Prostate gland (tissue), 2 donors: ENCODE measurements around the gene ABLIM1. TPM values are rescaled to one million over a fixed set of nuclear protein-coding genes. Genes with fewer than 3 reads are reported as not detected.

Source experiments
- DNase-seq: peaks from one replicate; pipeline ENCODE4 v3.0.0-alpha.2; 2019; ENCODE audit warnings: low spot score
- H3K27ac ChIP-seq, 2 donors: fragments of 200-600 bp; sonication (generic); 2 replicates each; pipeline ENCODE4 v1.5.1; 2017 to 2019
- H3K27me3 ChIP-seq: fragments of 200-600 bp; sonication (generic); replicated peaks from 2 replicates; pipeline ENCODE4 v1.5.1; 2019; ENCODE audit not compliant: insufficient read depth
- H3K36me3 ChIP-seq, 2 donors: fragments of 200-600 bp; sonication (generic); 1 replicate in 1 of 2; 2 replicates in 1 of 2; pipeline versions ENCODE4 v1.5.1 to v1.8.1; 2017 to 2019
- H3K4me1 ChIP-seq: fragments of 200-600 bp; sonication (generic); replicated peaks from 2 replicates; pipeline ENCODE4 v1.5.1; 2019
- H3K4me3 ChIP-seq, 2 donors: fragments of 200-600 bp; sonication (generic); 2 replicates each; pipeline ENCODE4 v1.5.1; 2017 to 2019
- H3K9me3 ChIP-seq: fragments of 200-600 bp; sonication (generic); 2 replicates; pipeline ENCODE4 v1.5.1; 2017
- CTCF ChIP-seq, 4 experiments: fragments of 200-600 bp in 2 of 4; fragments of 450-650 bp in 2 of 4; sonication (generic) in 2 of 4; IDR thresholded peaks; 1 replicate in 3 of 4; 2 replicates in 1 of 4; pipeline ENCODE4 v1.5.1; 2016 to 2019; ENCODE audit warnings: antibody characterized with exemption in 4 of 4, mild to moderate bottlenecking in 2 of 4, moderate library complexity in 2 of 4
- POLR2A ChIP-seq: fragments of 450-650 bp; IDR thresholded peaks from one replicate; pipeline ENCODE4 v1.6.1; 2016; ENCODE audit warnings: antibody characterized with exemption, mild to moderate bottlenecking
- POLR2AphosphoS5 ChIP-seq: sonication (generic); formaldehyde crosslinking; IDR thresholded peaks from one replicate; pipeline ENCODE4 v1.6.1; 2017; ENCODE audit warnings: antibody characterized with exemption
- WGBS: methylation state at CpG from one replicate; pipeline ENCODE4 v1.1.5; 2018; 5-methylcytosine and 5-hydroxymethylcytosine counted together
- intact Hi-C: fragments of 100-400 bp; cut with DNase I; formaldehyde crosslinking; loops from one replicate; pipeline ENCODE4 v1.14.2; 2022
- total RNA-seq, 2 donors: library from RNA; depleted of rRNA; stranded (reverse); fragments of >200 nt; gene quantifications; one replicate each; pipeline ENCODE4 v1.1.0, GENCODE V29; 2016

ABLIM1 gene
- total RNA-seq, 2 donors from 2014 or later = 43.9 to 138 TPM

GRCh38 chr10:114412907-114413797, 244.9 kb downstream of the ABLIM1 start:
- WGBS = 18% methylated on average over 9 of the region's 9 CpGs
- TF ChIP-seq POLR2A (no peak), CTCF (IDR thresholded peaks at IDR 0.05) (no peak), POLR2AphosphoS5 (peak; percentile 83)
- Histone ChIP-seq H3K27ac (peak overlapping the region; percentile 27 to 38), H3K4me3 (no peak overlapping the region), H3K4me1 (no peaks in the 10 kb centered on the region), H3K27me3 (no peaks in the 10 kb centered on the region), H3K36me3 (no peaks in the 10 kb centered on the region), H3K9me3 (no peaks in the 10 kb centered on the region)
- peak; percentile 90 for DNase-seq
- intact Hi-C loops = no loop called here

GRCh38 chr10:114408968-114409444, 249.1 kb downstream of the ABLIM1 start:
- no peak overlapping the region for H3K27ac ChIP-seq
- 73% methylated on average over 5 of the region's 5 CpGs for WGBS

GRCh38 chr10:114408112-114408967, 249.7 kb downstream of the ABLIM1 start:
- 77% methylated on average over 12 of the region's 12 CpGs for WGBS
- no peak for DNase-seq
- intact Hi-C loops = loop anchor here (10.0 kb wide), 1 partner anchor 234 kb away; the partner anchor contains the start of genes CCDC186 and TDRD1

More at GRCh38 chr10:114408968-114409444, 249.1 kb downstream of the ABLIM1 start:
- DNase-seq = no peak
- H3K4me1 ChIP-seq = no peaks in the 10 kb centered on the region
- no peak for TF ChIP-seq CTCF (IDR thresholded peaks at IDR 0.05)
- H3K27me3 ChIP-seq = no peaks in the 10 kb centered on the region
- no peaks in the 10 kb centered on the region for H3K36me3 ChIP-seq
- no peak overlapping the region for H3K4me3 ChIP-seq
- intact Hi-C loops = loop anchor here (10.0 kb wide), 1 partner anchor 234 kb away; the partner anchor contains the start of genes CCDC186 and TDRD1
- no peaks in the 10 kb centered on the region for H3K9me3 ChIP-seq

GRCh38 chr10:114406455-114406854, 251.6 kb downstream of the ABLIM1 start:
- Histone ChIP-seq H3K36me3 (no peaks in the 10 kb centered on the region), H3K4me3 (no peak overlapping the region), H3K27me3 (no peaks in the 10 kb centered on the region), H3K9me3 (no peaks in the 10 kb centered on the region), H3K4me1 (no peaks in the 10 kb centered on the region), H3K27ac (no peak overlapping the region)
- no peak for TF ChIP-seq POLR2AphosphoS5
- no peak for TF ChIP-seq POLR2A
- WGBS = 78% methylated on average over 1 of the region's 1 CpG
- DNase-seq = no peak
- intact Hi-C loops = loop anchor here (10.0 kb wide), 1 partner anchor 232 kb away; the partner anchor contains the start of genes CCDC186 and TDRD1

More at GRCh38 chr10:114408112-114408967, 249.7 kb downstream of the ABLIM1 start:
- Histone ChIP-seq H3K4me3 (no peak overlapping the region), H3K36me3 (no peaks in the 10 kb centered on the region), H3K27ac (no peak overlapping the region), H3K27me3 (no peaks in the 10 kb centered on the region), H3K4me1 (no peaks in the 10 kb centered on the region), H3K9me3 (no peaks in the 10 kb centered on the region)
- TF ChIP-seq CTCF (IDR thresholded peaks at IDR 0.05) = no peak
- TF ChIP-seq POLR2A = no peak
- TF ChIP-seq POLR2AphosphoS5 = no peak

- no peaks in the 10 kb centered on the region for H3K9me3 ChIP-seq
- DNase-seq = no peak
- intact Hi-C loops = loop anchor here (10.0 kb wide), 1 partner anchor 230 kb away; the partner anchor contains the start of genes CCDC186 and TDRD1
- peak overlapping the region; percentile 75 for H3K27ac ChIP-seq
- peak overlapping the region; percentile 54 to 64 for H3K4me3 ChIP-seq
- H3K4me1 ChIP-seq = no peaks in the 10 kb centered on the region
- WGBS = 32% methylated on average over 12 of the region's 16 CpGs
- H3K36me3 ChIP-seq = no peaks in the 10 kb centered on the region
- TF ChIP-seq CTCF (IDR thresholded peaks at IDR 0.05) = no peak
- no peak for TF ChIP-seq POLR2A
- no peak for TF ChIP-seq POLR2AphosphoS5
- no peaks in the 10 kb centered on the region for H3K27me3 ChIP-seq
Measured at GRCh38 chr10:114405011-114405350, 253.1 kb downstream of the ABLIM1 start.
